Middle frontal gyrus (tissue), 1 donor: ENCODE data around the gene KMT2C.
"Not testable (repeated sequence)": the region's sequence is repeated elsewhere in the genome, so short reads cannot be mapped to it uniquely, and the experiment has no call there.

ENCODE experiments used
- DNase-seq: peaks from one replicate; pipeline ENCODE4 v3.0.0-alpha.2; 2015; ENCODE audit warnings: low spot score; ENCODE audit errors: extremely low spot score

The KMT2C gene

DNA sequence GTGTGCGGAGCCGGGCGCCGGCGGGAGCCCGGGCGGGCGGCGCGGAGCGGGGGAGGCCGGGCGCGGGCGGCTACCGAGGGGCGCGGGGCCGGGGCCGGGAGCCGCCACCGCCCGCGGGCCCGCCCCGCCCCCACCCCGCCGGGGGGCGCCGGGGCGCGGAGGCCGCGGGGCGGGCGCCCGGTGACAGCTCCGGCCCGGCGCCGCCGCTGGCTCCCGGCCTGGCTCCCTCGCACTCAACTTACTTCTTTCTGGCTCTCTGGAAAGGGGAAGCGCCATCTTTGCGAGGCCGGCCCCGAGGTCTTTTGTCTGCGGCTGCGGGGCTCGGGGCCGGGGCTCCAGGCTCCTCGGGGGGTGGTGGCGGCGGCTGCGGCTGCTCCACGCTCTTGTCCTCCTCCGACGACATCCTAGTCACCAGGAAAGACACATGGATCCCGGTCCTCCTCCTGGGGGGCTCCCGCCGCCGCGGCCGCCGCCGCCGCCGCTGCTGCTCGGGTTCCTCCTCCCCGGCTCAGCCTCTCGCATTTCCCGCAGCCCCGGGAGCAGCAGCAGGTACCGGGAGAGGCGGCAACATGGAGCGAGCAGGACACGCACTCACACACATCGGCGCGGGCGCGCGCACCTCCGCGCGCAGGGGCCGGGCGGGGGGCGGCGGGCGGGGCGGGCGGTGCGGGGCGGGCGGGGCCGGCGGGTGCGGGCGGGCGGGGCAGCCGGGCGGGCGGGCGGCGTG is at the start of gene KMT2C:
KMT2C (minus strand) TSS at position 620 of the 727 bp plus-strand sequence; CDS start at position 403, 217 bp downstream.
- peak; percentile 35 for DNase-seq

DNA sequence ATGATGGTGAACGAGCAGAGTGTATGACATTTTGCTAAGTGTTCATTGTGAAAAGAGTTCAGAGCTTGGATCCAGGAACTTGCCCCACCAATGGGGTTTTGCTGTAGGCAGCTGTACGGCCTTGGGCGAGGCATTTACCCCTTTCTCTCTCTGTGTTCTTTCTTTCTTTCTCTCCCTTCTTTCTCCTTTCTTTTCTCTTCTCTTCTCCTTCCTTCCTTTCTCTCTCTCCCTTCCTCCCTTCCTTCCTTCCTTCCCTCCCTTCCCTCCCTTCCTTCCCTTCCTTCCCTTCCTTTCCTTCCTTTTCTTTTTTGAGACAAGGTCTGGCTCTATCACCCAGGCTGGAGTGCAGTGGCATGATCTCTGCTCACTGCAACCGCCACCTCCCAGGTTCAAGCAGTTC is 45.3 kb upstream of the KMT2C start:
- no peak for DNase-seq

DNA sequence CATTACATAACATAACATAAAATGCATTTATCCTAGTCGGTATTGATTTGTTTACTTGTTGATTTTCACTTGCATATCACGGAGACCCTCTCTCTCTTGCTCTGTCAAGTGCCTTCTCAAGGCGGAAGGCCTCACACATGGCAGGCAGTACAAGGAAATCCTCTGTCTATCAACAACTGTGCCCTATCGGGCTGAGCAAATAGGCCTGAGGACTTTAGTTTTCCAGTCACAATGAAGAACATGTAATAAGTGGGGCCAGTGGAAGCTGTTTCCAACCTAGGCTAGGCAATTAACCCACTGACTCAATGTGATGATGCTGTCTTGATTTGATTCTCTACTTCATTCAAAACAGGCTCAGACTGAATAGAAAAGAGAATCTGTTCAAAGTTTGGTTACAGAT is 44.9 kb upstream of the KMT2C start:
- no peak for DNase-seq

DNA sequence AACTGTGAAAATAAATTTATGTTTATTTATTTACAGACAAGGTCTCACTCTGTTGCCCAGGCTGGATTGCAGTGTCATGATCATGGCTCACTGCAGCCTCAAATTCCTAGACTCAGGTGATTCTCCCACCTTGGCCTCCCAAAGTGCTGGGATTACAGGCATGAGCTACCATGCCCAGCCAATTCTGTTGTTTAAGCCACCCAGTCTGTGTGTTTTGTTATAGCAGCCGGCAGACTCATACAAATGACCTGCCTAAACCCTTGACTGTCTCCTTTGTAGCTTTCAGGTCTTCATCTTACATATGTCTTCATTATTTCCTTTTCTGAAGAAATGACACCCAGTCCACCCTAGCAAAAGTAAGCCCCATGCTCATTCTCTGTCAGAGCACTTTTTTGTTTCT is 43.8 kb upstream of the KMT2C start:
- DNase-seq = no peak

DNA sequence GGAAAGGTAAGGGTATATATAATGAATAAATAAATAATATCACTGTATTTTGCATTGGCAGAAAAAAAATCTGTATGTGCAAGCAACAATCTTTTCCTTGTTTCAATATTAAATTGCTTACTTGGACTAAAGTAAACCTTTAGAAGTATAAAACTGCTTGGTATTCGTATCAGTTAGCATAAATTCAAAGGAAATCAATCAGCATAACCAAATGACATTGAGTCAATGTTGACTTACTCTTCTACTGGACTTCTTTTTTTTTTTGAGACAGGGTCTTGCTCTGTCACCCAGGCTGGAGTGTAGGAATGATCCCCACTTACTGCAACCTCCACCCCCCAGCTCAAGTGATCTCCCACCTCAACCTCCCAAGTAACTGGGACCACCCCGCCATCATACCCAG is 42.3 kb upstream of the KMT2C start:
- no peak for DNase-seq

DNA sequence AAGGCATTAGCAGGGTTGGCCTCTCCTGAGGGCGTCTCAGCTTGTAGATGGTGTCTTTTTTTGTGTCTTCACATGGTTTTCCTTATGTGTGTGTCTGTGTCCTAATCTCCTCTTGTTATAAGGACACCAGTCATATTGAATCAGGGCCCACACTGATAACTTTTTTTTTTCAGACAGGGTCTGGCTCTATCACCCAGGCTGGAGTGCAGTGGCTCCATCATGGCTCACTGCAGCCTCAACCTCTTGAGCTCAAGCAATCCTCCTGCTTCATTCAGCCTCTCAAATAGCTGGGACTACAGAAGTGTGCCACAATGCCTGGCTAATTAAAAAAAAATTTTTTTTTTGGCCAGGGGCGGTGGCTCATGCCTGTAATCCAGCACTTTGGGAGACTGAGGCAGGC is 41.3 kb upstream of the KMT2C start:
- DNase-seq = no peak

DNA sequence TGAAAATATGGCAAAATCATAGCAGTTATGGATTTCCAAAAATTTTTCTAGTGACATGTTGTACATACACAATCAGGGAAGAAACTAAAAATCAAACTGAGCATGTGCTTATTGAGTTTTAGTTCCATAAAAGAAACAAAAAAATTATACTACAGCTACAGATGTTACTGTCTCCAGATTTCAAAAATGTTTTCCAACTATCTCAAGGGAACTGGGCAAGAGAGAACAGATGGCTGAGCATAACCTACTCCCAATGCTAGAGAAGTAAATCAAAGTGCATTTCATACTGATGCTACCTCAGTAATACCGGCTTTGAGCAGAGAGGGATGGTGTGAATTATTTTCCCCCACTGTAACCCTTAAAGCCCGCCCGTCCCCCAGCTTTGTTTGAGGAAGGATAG is 40.7 kb upstream of the KMT2C start:
- DNase-seq = no peak

DNA sequence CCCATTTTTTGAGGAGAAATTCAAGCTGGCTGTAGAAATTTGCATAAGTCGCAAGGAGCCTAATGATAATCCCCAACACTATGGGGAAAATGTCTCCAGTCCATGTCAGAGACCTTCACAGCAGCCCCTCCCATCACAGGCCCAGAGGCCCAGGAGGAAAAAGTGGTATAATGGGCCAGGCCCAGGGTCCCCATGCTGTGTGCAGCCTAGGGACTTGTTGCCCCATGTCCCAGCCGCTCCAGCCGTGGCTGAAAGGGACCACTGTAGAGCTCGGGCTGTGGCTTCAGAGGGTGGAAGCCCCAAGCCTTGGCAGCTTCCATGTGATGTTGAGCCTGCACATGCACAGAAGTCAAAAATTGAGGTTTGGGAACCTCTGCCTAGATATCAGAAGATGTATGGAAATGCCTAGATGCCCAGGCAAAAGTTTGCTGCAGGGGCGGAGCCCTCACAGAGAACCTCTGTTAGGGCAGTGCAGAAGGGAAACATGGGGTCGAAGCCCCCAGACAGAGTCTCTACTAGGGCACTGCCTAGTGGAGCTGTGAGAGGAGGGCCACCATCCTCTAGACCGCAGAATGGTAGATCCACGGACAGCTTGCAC is 35.3 kb upstream of the KMT2C start:
- DNase-seq = not testable (repeated sequence)

DNA sequence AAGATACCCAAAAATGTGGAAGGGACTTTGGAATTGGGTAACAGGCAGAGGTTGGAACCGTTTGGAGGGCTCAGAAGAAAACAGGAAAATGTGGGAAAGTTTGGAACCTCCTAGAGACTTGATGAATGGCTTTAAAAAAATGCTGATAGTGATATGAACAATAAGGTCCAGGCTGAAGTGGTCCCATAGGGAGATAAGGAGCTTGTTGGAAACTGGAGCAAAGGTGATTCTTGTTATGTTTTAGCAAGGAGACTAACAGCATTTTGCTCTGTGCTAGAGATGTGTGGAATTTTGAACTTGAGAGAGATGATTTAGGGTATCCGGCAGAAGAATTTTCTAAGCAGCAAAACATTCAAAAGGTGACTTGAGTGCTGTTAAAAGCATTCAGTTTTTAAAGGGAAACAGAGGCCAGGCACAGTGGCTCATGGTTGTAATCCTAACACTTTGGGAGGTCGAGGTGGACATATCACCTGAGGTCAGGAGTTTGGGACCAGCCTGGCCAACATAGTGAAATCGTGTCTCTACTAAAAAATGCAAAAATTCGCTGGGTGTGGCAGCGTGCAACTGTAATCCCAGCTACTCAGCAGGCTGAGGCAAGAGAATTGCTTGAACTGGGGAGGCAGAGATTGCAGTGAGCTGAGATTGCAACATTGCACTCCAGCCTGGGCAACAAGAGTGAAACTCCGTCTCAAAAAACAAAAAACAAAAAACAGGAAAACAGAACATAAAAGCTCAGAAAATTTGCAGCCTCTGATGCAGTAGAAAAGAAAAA is 34.6 kb upstream of the KMT2C start:
- DNase-seq = not testable (repeated sequence)

DNA sequence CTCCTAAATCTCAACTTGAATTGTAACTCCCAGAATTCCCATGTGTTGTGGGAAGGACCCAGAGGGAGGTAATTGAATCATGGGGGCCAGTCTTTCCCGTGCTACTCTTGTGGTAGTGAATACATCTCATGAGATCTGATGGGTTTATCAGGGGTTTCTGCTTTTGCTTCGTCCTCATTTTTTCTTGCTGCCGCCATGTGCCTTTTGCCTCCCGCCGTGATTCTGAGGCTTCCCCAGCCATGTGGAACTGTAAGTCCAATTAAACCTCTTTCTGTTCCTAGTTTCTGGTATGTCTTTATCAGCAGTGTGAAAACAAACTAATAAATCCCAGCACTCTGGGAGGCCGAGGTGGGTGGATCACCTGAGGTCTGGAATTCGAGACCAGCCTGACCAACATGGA is 33.8 kb upstream of the KMT2C start:
- DNase-seq = not testable (repeated sequence)

DNA sequence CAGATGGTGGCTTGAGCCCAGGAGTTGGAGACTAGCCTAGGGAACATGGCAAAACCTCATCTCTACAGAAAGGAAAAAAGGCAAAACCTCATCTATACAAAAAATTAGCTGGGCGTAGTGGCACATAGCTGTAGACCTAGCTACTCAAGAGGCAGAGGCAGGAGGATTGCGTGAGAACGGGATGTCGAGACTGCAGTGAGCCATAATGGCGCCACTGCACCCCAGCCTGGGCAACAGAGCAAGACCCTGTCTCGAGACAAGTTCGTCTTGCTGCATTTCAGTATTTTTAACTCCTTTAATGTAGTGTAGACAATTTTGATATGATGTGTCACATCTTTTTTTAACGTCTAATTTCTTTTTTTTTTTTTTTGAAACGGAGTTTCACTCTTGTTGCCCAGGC is 31.4 kb upstream of the KMT2C start:
- DNase-seq = no peak

DNA sequence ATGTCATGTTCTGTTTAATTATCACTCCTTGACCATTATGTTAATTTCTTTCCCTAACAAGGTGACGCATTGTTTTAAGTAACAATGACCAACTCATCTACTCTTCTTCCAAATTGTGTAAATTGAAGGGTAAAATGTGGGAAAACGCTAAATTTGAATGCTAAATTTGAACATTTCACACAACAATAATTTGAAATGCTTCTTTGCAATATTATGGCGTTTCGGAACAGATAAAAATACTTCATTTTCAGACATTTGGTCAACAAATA is 29.2 kb upstream of the KMT2C start:
- no peak for DNase-seq

DNA sequence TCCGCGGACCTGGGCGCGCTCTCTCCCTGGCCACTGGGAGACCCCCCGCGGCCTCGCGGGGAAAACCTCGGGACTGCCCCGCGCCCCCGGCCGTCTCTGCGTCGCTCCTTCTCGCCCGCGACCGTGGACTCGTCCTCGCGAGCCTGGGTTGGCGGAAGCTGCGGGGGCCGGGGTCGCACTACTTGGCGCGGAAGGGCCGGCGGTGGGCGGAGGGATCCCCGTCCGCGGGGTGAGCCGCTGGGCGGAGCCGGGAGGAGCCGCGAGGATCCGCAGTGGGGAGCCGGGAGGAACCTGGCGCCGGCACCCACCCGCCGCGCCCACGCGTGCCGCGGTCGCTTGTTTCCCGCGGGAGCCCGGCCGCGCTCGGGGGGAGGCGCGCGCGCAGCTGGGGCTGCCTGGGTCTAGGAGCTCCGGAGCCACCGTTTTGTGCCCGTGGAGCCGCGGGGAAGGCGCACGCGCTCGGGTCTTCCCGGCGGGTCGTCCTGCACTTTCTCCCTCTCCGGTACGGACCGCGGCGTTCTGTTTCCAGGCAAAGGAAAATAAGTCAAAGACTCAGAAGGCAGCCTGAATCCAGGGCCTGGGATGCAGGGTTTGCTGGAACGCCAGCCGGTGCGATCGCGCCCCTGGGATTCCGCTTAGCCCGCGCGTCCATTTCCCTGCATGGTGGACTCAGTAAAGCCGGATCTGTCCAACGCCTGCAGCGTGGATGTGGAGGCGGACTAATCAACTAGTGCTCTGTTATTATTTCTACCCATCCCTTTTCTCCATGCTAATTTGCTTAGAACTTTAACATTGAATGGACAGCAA is 28.7 kb upstream of the KMT2C start:
- peak; percentile 44 for DNase-seq

DNA sequence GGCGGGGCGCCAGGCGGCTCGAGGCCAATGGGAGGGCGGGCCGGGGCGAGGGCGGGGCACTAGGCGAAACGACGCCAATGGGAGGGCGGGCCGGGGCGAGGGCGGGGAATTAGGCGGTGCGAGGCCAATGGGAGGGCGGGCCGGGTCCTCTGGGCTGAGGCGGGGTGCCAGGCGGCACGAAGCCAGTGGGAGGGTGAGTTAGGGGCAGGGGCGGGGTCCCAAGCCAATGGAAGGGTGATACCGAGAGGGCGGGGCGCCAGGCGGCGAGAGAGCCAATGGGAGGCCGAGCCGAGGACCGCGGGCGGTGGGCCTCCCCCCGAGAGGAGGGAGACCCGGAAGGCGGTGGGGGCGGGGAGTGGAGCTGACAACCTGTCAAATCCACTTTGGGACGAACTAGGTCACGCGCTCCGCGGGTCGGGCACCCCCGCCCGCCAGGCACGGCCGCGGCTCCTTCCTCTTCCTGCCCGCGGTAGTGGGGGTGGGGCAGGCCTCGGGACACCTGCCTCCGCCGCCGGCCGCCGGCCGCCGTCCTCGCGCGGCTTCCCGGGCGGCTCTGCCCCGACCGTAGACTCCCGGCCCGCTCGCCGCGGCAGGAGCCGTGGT is 28.0 kb upstream of the KMT2C start:
- peak; percentile 99 for DNase-seq

DNA sequence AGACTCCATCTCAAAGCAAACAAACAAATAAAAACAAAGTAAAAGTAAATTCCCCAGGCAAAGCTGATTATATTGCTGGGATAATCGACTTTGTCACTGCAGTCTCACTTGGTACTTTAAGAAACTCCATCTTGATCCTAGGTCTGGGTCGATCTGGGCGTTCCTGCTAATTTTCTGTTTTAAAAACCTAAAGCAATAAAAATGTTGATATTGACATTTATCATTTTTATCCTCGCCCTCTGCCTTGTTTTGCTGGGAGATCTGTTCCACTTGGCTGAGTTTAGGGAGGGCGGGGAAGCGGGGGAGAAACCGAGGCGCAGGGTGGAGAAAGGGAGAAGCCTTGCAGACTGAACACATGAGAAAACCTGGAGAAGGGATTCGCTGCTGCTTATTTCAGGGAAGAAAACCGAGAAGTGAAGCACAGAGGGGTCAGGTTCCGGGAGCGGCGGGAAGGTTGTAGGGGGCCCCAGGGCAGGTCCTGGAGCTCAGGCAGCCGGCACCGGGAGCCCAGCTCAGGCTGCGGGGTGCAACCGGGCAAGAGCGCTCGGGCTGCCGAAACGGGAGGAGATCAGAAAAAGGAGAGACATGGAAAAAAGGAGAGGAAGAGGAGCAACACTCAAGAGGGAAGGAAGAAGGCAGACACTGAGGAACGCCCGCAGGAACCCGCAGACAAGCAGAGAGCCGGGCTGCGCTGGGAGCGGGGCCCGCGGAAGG is 27.3 kb upstream of the KMT2C start:
- DNase-seq = no peak

DNA sequence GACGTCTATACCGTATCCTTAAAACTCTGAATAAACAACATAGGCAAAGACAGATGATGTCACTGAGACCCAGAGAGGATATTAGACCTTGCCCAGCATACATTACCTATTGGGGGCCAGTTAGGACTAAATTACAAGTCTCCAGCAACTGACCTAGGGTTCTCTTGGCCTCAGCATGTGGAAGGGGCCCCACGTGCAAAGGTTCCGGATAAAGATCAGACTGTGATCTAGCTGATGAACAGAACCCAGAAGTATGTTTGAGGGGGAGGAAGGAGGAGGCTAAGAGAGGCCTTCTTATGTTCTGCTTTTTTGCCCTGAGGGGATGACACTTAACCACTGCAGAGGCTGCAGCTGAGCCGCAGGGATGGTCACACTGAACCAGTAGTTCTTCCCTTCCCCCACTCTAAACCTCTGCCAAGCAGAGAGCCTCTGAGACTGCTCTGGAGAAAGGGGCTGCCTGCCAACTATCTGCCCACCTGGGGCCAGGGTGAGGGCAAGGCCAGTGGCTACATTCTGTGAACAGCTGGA is 24.0 kb upstream of the KMT2C start:
- DNase-seq = no peak

DNA sequence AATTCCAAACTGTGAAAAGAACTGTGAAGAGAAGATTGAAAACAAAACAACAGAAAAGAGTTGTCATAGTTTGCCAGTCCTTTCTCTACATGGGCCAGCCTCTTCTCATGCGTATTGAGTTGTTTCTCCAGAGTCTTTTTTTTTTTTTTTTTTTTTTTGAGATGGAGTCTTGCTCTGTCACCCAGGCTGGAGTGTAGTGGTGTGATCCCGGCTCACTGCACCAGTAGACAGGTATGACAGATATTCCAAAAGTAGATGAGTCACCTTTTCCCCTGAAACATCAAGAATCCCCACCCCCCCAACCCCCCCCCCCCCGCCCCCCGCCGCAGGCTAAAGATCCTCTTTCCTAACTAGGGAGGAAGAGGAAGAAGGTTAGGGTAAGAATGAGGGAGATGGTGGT is 15.6 kb upstream of the KMT2C start:
- DNase-seq = no peak

DNA sequence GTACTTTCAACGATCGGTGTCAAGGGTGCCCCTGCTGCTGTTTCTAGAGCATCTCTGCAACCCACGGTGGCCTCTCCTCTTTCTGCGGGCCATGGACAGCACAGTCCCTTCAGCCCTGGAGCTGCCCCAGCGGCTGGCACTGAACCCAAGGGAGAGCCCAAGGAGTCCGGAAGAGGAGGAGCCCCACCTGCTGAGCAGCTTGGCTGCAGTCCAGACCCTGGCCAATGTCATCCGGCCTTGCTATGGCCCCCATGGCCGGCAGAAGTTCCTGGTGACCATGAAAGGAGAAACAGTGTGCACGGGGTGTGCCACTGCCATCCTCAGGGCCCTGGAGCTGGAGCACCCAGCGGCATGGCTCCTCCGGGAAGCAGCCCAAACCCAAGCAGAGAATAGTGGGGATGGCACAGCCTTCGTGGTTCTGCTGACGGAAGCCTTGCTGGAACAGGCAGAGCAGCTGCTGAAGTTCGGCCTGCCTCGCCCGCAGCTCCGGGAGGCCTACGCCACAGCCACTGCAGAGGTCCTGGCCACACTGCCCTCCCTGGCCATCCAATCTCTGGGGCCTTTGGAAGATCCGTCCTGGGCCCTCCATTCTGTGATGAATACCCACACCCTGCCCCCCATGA is 9.7 kb upstream of the KMT2C start:
- not testable (repeated sequence) for DNase-seq

DNA sequence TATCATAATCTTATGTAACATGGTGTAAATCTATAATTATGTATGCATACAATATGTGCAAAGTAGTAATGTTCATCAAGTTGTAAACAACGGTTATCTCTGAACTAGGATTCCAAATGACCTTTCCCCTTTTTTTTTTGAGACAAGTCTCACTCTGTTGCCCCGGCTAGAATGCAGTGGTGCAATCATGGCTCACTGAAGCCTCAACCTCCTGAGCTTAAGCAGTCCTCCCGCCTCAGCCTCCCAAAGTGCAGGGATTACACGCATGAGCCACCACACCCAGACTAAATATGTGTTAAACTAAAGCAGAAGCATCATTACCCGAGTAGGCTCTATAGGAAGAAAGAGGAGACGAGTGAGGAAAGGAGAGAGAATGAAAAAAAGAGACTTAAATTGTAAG is 7.8 kb upstream of the KMT2C start:
- no peak for DNase-seq

DNA sequence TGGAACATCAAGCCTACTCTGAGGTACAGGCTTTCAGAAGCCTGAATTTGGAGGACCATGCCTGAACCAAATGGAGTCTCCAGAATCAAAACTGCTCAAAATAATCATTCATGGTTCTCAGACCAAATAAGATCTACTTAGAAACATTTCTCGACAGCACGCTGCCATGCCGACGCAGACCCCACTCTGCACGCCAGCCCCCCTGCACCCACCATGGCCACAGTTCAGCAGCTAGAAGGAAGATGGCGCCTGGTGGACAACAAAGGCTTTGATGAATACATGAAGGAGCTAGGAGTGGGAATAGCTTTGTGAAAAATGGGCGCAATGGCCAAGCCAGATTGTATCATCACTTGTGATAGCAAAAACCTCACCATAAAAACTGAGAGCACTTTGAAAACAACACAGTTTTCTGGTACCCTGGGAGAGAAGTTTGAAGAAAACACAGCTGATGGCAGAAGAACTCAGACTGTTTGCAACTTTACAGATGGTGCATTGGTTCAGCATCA is 6.6 kb upstream of the KMT2C start:
- DNase-seq = no peak
